ENCODE measurements around the gene VGLL4.
"Not testable (repeated sequence)": the region's sequence is repeated elsewhere in the genome, so short reads cannot be mapped to it uniquely, and the experiment has no call there.

Gene VGLL4

DNA sequence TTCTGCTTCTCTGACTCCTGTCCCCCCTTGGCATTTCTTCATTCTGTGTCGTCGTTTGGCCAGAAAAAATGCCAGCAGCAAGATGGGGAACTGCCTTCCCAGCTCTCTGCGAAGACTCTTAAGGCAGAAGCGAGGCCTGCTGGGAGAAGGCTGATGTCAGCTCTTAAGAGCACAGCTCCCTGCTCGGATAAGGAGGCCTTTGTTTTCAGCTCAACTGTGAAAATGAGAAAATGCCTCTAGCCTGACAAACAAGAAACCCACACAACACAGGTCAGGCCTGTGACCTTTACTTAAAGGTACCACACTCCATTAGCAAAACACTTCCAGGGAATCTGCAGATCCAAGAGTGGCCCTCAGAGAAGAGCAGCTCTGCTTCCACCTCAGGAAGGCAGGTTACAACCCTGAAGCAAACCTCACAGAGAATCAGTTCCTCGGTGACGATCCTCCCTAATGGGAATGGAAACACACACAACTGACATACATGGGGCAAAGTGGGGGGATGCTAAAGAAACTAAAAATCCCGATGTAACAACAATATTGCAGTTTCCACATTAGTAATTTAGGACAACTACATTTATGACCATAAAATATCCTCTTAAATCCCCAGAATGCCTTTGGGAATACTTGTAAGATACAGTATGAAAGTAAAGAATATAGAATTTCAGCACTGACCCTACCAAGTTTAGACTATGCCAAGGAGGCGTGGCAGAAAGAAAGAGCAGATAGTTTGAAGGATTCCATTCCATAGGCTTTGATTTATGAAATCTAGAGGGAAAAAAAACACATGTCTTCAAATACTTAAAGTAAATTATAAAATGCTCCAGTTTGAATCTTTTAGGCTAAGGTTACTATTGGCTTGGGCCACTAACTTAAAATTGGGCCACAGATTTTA is 52.1 kb downstream of the VGLL4 start:
- DNase-seq (ENCODE audit: extremely low spot score, insufficient read length, low read depth) (no peak), FAIRE-seq (no peak)

DNA sequence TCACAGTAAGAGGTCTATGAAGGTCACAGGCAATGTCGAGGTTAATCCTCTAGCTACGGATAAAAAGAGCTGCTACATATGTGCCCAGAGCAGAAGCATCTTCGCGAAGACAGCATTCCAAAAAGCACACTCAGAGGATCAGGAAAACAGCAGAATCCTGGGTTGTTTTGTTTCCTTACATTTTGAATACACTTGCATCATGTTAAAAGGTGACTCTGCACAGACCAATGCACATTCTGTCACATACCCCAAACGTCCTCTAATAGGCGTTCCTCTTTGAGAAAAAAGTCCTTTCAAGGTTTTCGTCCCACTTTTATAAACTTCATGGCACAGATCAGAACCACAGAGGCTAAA is 52.7 kb downstream of the VGLL4 start:
- DNase-seq (ENCODE audit: extremely low spot score, insufficient read length, low read depth) (no peak), FAIRE-seq (no peak)

DNA sequence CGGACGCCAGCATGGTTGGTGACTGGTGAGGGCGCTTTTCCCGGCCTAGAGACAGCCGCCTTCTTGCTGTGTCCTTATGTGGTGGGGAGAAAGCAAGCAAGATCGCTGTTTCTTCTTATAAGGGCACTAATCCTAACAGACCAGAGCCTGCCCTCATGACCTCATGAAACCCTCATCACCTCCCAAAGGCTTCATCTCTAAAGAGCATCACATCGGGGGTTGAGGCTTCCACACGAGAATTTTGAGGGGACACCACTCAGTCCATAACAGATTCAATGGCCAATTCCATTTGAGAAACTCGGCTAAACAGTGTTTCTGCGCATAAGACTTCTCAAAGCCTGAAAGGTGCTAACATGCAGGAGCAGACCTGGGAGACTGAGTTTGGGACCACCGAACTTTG is 54.0 kb downstream of the VGLL4 start:
- no peak for DNase-seq (ENCODE audit: extremely low spot score, insufficient read length, low read depth)
- no peak for FAIRE-seq

DNA sequence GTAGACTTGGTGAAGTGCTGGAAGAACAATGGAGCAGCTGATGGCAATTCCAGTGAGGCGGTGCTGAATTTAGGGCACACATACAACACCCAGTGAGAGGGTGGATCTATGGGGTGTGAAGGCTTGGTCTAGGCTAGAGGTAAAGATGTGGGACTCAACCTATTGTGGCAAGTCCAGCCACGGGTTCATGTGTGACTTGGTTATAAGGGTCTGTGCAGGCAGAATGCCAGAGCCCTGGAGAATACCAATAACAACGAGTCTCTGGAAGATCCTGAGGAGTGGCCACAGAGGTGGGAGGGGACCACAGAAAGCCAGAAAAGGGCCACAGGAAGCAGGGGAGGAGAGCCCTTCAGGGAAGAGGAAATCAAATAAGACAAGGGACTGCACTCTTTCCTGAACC is 55.0 kb downstream of the VGLL4 start:
- no peak for FAIRE-seq
- no peak for DNase-seq (ENCODE audit: extremely low spot score, insufficient read length, low read depth)

DNA sequence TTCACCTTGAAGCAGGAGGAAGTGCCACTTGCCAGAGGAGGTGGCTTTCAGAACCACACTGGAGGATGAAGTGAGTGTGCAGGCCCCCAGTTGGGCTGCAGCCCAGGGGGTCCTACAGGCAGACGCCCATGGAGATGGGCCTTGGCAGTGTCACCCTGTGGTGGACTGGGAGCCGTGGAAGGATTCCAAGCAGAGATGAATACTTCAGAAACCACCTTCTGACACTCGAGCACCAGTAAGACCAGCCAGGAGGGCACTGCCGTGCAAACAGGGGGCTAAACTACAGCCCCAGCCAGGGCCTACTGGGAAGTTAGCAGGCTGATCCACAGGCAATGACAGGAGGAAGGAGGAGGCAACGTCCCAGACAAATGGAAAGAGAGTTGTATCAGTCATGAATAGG is 55.4 kb downstream of the VGLL4 start:
- FAIRE-seq (no peak), DNase-seq (ENCODE audit: extremely low spot score, insufficient read length, low read depth) (no peak)

DNA sequence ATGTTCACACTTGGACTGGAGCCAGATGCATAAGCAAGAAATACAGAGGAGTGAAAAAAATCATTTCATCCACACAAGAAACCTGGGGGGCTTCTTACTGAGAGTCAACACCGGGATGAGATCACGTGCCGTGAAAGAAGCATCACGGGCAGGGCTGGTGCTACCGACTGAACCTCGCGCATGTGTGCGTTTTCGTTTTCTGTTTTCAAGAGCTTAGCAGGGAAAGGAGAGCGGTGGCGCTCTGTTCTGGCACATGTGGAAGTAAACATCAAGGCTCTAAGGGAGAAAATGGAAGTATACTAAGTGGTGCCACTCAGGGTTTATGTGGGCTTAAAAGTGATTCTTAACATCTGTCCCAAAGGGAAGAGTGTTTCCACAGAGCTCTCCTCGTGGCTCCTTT is 55.9 kb downstream of the VGLL4 start:
- DNase-seq (ENCODE audit: extremely low spot score, insufficient read length, low read depth) (no peak), FAIRE-seq (no peak)

DNA sequence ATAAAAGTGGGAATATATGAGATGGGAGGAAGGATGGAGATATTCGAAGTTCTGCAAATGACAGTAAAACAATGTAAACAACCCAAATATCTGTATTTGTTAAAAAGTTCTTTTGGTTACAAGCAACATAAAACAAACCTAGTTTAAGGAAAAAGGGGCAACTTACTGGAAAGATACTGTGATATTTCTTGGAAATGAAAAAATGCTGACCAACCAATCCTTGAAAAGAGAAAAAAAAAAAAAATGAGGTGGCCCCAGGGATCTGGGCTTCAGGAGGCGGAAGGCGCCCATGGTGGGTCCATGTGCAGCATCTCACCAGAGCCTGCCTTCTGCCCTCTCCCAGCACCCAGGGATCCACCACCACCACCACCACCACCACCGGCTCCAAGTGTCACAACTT is 59.1 kb downstream of the VGLL4 start:
- DNase-seq (ENCODE audit: extremely low spot score, insufficient read length, low read depth) (no peak), FAIRE-seq (no peak)

DNA sequence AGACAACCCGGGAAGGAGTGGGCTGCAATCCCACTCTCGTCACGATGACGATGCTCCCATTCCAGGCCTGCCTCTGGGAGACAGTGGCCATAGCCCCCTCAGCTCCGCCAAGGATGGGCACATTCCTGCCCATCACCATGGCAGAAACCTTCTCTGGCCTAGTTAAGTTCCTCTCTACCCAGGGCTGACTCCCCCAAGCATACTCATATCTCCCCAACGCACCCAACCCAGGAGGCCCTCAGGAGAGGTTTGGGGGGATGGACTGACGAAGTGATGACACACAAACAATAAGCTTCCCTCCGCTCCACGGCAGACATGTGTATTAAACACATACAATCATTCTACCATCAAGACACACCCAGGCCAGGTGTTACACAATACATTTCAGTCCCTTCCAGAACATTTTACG is 60.1 kb downstream of the VGLL4 start:
- DNase-seq (ENCODE audit: extremely low spot score, insufficient read length, low read depth) (no peak), FAIRE-seq (no peak)

DNA sequence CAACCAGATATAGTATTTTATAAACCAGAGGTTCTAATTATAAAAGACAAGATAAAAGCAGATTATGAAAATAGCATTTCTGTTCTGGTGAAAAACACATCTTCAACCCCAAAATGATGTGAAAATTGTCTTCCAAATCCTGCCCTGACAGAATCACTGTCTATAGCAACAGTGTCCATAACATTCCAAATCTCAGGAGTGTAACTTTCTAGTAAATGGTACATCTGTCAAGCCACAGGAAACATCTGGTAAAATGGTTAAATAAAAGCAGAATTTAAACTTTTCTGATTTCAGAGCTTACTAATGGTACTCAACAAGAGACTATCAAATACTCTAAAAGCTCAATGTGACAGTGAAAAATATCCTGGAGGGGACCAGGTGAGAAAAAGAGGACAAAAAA is 60.5 kb downstream of the VGLL4 start:
- FAIRE-seq (no peak), DNase-seq (ENCODE audit: extremely low spot score, insufficient read length, low read depth) (no peak)

DNA sequence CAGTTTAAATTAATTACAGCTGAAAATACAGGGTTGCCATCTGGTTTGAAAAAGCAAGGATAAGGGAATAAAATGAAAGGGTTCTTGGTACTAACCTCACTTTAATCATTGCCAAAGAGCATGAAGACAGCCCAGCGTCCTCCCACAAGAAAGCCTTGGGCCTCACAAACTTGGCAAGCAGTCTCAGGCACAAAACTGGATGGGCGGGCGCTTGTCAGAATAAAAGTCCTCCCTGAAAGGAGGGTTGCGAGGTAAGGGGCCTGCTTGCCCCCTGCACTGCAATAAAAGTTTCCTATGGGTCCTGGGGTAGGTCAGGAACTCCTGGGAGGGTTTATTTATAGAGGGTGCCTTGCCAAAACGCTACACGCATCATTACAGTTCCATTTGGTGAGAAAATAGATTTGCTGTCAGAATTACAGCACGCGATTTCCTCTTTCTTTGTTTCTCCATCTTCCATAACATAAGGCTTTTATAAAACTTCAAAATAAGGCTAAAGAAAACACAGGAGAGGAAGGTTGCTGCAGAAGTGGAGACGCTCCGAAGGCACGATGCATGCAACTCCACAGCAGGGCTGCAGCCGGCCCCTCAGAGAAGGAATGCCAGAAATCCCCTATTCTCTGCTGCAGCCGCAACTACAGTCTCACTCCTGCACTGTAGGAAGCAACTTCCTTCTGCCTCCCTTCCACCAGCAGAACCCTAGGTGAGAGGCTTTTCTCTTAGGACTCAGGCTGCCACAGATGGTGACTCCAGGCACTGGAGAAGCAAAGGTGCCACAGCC is 61.3 kb downstream of the VGLL4 start:
- no peak for DNase-seq (ENCODE audit: extremely low spot score, insufficient read length, low read depth)
- FAIRE-seq: no peak

DNA sequence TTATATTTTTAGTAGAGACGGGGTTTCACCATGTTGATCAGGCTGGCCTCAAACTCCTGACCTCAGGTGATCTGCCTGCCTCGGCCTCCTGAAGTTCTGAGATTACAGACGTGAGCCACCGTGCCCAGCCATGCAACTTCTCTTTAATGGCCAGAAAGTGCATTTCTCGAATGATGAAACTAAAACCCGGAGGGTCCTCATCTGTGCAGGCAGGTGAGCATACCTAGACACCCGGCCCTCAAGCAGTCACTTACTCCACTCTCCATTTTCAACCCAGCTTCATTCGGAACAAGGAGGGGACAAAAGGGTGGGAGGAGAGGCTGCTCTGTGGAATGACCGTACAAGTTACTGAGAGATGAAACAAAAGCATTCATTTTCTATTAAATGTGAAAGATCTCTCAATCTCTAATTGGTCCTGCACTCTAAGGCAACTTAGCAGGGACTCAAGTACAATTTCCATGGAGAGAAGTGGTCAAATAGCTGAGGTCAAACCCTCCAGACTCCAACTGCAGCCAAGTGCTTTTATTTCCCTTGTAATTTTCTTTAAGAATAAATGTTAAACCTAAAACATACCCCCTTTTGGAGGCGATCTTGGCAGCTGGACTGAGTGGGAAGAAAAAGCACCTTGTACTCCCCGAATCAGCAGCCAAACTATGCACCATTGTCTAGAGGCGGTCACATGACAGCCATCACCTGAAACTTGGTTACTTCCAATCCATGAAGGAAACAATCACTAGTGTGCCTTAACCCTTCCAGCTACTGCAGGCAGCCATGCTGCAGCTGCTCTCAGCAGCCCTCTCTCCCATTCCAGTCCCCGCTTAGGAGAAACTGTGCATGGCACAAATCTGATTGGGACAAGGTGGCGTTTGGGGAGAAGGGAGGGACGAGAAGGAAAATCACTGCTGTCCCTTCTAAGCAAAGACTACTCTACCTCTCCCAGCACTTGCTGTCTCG is 62.2 kb downstream of the VGLL4 start:
- DNase-seq (ENCODE audit: extremely low spot score, insufficient read length, low read depth) (no peak), FAIRE-seq (no peak)

DNA sequence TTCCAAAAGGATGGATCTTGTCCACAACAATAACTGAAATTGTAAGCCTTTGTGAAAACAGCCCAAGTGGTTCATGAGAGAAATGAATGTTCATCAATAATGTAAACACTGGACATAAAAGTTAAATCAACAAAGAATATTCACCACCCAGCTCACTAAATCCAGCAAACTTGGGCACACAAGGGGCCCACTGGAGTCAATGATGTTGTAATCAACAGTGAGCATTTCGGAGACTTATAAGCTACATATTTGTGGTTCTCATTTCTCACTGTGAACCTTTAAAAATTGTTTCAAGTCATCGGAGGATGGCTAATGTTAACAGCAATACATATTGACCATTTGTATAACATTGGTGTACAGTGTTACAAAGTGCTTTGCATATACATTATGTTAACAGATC is 63.1 kb downstream of the VGLL4 start:
- no peak for FAIRE-seq

DNA sequence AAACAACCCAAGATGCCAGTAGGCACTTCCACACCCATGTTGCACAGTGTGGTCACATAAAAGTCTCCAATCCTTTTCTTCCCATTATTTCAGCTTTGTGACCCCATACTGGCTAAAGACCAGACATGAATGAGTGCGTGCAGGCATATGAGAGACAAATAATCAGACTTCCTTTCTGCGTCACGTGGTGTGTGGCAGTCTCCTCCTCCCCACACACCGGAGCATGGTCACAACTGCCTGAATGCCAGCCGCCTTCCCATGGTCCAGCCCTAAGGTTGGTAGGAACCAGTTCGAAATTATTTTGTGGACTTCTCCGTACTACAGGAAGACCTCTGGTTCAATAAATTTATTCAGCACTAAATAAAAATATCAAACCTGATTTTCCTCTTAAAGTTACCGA is 65.5 kb downstream of the VGLL4 start:
- no peak for FAIRE-seq

More for the DNA sequence above, 63.1 kb downstream of the VGLL4 start:
- no peak for DNase-seq (ENCODE audit: extremely low spot score, insufficient read length, low read depth)

DNA sequence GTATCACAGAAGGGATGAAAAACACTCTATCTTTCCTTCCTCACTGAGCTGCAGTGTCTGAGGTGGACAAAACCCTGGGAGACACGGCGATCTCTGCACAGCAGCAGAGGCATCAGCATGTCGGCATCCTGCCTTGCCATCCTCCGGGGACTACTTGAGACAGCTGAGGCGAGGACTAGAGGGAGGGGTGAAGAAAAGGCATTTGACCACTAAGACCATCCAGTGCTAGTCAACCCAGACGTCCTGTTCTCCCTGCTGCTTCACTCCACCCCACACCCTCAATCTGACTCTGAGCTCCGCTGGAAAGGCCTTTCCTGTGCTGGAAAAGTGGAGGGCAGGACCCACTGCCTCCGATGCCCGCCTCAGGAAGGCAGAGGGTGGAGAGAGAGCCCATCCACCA is 67.3 kb downstream of the VGLL4 start:
- DNase-seq (ENCODE audit: extremely low spot score, insufficient read length, low read depth) (no peak), FAIRE-seq (no peak)

More for the DNA sequence above, 65.5 kb downstream of the VGLL4 start:
- no peak for DNase-seq (ENCODE audit: extremely low spot score, insufficient read length, low read depth)

DNA sequence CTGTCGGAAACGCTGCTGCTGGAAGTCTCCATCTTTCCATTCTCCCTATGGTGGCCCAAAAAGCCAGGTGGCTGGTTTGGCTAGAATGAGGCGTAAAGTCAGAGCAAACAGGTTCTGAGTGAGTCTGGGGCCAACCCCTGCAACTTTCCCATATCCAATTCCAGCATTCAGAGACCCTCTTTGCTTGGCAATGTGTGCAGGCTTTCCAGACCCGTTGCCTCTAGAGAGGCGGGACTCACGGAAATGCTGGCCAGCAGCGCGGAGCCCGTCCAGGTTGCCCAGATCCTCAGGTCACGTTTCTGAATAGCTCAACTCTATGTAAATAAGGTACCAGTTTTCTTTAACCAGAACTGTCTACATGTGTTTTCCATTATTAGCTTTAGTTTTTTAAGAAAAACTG is 68.0 kb downstream of the VGLL4 start:
- DNase-seq (ENCODE audit: extremely low spot score, insufficient read length, low read depth) (no peak), FAIRE-seq (no peak)

DNA sequence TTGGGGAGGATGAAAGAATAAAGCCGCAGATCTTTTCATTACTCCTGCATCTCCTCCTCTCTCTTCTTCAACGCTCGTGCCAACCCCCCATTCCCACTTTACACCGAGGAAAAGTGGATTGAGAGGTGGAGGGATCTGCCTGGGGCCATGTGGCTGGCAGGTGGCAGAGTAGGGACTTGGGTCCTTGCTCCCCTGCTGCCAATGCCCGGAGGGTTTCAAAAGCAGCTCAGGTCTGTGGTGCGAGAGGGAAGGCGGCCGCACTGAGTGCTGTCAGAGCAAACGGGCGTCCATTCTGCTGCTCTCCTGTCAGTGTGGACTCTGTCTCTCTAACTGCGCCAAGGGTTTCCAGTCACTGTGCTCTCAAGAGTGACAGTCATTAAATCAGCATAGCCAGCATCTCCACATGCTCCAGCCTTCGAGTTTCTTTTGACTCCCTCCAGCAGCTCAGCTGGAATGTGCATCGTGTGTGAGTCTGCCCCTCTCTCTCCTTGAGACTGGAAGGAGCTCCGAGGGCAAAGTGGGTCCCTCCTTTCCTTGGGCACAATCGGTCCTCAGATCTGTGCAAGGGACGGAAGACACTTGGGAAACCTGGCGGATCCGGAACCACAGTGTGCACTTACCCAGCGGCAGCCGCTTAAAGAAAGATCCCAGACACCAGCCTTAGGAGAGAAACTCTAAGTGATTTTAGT is 68.6 kb downstream of the VGLL4 start:
- FAIRE-seq: no peak

DNA sequence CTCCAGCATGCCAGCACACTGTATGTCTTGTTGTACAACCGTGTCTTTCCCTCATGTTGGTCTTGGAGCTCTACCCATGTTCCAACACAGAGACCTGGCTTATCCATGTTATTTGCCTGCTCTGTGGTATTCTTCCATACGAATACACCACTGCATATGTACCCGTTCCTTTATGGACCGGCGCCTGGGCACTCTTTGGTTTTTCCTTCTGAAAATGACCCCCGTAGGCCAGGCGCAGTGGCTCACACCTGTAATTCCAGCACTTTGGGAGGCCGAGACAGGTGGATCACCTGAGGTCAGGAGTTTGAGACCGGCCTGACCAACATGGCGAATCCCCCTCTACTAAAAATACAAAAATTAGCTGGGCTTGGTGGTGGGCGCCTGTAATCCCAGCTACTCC is 71.1 kb downstream of the VGLL4 start:
- DNase-seq (ENCODE audit: extremely low spot score, insufficient read length, low read depth); FAIRE-seq: not testable (repeated sequence)

More for the DNA sequence above, 68.6 kb downstream of the VGLL4 start:
- DNase-seq (ENCODE audit: extremely low spot score, insufficient read length, low read depth): no peak

DNA sequence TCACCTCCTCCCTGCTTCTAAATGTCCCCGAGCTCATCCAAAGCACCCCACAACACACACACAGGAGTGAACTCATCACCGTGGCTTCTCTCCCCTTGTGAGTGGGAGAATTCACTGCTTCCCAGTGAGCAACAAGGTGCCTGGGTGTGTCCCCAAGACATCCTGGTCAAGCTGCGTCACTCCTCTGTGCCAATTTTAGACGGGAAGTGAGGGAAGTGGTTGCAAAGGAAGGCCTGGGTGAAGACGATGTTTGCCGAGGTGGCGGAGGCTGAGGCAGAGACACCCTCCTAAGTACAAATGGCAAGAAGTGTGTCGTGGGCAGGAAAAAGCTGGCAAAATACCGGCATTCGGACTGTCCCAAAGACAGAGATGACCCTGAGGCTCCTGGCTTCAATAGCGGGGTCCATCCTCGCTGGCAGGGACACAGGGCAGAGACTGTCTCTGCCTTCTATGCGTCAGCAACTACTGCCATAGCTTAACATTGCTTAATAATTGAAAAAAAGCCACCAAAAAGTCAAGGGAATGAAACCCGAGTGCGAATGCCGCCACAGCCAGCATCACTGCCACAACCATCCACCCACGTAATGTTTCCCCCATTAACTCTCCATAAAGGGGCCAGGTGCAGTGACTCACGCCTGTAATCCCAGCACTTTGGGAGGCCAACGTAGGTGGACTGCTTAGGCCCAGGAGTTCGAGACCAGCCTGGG is 72.8 kb downstream of the VGLL4 start:
- DNase-seq (ENCODE audit: extremely low spot score, insufficient read length, low read depth): no peak
- FAIRE-seq: no peak

DNA sequence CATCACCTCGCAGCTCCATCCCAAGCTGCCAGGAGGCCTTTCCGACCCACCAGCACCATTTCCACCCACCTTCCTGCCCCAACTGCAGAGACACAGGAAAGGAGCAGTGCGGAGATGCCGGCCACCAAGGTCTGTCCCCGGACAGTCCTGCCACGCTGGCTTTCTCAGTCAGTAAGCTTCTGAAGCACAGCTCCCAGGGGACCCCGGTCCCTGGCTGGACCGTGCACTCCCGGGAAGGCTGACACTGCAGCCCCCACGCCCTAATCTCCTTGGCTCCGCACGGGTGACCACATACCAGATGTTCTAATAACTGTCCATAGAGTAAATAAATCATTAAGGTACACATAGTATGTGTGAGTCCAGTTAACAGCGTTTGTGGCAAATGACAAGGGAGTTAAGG is 73.5 kb downstream of the VGLL4 start:
- FAIRE-seq (no peak), DNase-seq (ENCODE audit: extremely low spot score, insufficient read length, low read depth) (no peak)

All from GM18507 (cell line).